Measurements from ENCODE around the gene RBBP8NL. TPM values are rescaled to one million over a fixed set of nuclear protein-coding genes. Genes with fewer than 3 reads are reported as not detected.

Gene RBBP8NL
- polyA plus RNA-seq, 3 donors: not detected

DNA sequence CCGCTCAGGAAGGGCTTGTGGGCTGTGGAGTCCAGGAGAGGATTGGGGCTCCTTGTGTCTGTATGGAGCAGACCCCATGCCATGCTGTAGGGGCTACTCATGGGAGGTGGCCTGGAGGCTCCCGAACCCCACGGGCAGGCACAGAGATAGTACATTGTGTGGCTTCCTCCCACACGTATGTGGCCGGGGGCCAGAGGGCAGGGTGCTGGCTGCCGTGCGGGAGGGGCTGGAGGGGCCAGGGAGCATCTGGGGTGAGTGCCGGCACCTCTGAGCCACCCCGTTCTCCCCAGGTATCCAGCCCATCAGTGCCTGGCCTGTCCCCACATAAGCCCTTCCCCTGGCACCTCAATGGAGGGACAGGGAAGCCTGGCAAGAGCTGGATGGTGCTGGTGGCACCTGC, 7.6 kb downstream of the RBBP8NL start:
- no peak overlapping the region for H3K9ac ChIP-seq (ENCODE audit: insufficient read depth, low read length, poor library complexity, severe bottlenecking)
- intact Hi-C loops (cut with micrococcal nuclease): no loop called here
- Mint-ChIP-seq H3K4me1 (no peaks in the 10 kb centered on the region), H3K27ac (no peak overlapping the region), H3K36me3 (no peaks in the 10 kb centered on the region), H3K4me3 (no peak overlapping the region), H3K9me3 (peaks cover 0 to 4% (median 0%) of the 10 kb centered on the region in 7 donors), H3K27me3 (ENCODE audit: low read depth in 3 of 3) (peaks cover 2 to 11% (median 4%) of the 10 kb centered on the region in 3 donors)
- no peak for DNase-seq
- no peak overlapping the region for H3K27ac ChIP-seq (ENCODE audit: low read depth in 1 of 2, low read length in 2 of 2)
- H3K27me3 ChIP-seq (ENCODE audit: control insufficient read depth in 2 of 2, insufficient read depth in 2 of 2, low read length in 2 of 2): no peaks in the 10 kb centered on the region
- no peaks in the 10 kb centered on the region for H3K36me3 ChIP-seq (replicated peaks in 1 of 2; ENCODE audit: control insufficient read depth in 1 of 2, insufficient read depth in 2 of 2, low read length in 2 of 2)
- TF ChIP-seq, protein P1, sequence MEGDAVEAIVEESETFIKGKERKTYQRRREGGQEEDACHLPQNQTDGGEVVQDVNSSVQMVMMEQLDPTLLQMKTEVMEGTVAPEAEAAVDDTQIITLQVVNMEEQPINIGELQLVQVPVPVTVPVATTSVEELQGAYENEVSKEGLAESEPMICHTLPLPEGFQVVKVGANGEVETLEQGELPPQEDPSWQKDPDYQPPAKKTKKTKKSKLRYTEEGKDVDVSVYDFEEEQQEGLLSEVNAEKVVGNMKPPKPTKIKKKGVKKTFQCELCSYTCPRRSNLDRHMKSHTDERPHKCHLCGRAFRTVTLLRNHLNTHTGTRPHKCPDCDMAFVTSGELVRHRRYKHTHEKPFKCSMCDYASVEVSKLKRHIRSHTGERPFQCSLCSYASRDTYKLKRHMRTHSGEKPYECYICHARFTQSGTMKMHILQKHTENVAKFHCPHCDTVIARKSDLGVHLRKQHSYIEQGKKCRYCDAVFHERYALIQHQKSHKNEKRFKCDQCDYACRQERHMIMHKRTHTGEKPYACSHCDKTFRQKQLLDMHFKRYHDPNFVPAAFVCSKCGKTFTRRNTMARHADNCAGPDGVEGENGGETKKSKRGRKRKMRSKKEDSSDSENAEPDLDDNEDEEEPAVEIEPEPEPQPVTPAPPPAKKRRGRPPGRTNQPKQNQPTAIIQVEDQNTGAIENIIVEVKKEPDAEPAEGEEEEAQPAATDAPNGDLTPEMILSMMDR (IDR thresholded peaks at IDR 0.05): no peak
- H3K79me2 ChIP-seq (ENCODE audit: insufficient read depth, low read length): no peaks in the 10 kb centered on the region
- H2AFZ ChIP-seq (ENCODE audit: insufficient read depth, low read depth, low read length, poor library complexity, severe bottlenecking): no peak overlapping the region
- H3K9me3 ChIP-seq (replicated peaks in 1 of 2; ENCODE audit: control insufficient read depth in 1 of 2, insufficient read depth in 1 of 2, low read length in 2 of 2): peaks cover 0 to 5% of the 10 kb centered on the region in 2 donors
- H3K4me3 ChIP-seq (replicated peaks in 1 of 3; ENCODE audit: low read depth in 2 of 3, low read length in 3 of 3): no peak overlapping the region
- no peaks in the 10 kb centered on the region for H4K20me1 ChIP-seq (ENCODE audit: insufficient read depth, low read length)
- H3K4me2 ChIP-seq (replicated peaks; ENCODE audit: extremely low read depth, low read length, poor library complexity, severe bottlenecking): no peak overlapping the region
- H3K4me1 ChIP-seq (ENCODE audit: control insufficient read depth in 1 of 2, insufficient read depth in 2 of 2, low read length in 2 of 2): no peaks in the 10 kb centered on the region
- 78% methylated on average over 7 of the region's 9 CpGs for WGBS (ENCODE audit: insufficient coverage)

DNA sequence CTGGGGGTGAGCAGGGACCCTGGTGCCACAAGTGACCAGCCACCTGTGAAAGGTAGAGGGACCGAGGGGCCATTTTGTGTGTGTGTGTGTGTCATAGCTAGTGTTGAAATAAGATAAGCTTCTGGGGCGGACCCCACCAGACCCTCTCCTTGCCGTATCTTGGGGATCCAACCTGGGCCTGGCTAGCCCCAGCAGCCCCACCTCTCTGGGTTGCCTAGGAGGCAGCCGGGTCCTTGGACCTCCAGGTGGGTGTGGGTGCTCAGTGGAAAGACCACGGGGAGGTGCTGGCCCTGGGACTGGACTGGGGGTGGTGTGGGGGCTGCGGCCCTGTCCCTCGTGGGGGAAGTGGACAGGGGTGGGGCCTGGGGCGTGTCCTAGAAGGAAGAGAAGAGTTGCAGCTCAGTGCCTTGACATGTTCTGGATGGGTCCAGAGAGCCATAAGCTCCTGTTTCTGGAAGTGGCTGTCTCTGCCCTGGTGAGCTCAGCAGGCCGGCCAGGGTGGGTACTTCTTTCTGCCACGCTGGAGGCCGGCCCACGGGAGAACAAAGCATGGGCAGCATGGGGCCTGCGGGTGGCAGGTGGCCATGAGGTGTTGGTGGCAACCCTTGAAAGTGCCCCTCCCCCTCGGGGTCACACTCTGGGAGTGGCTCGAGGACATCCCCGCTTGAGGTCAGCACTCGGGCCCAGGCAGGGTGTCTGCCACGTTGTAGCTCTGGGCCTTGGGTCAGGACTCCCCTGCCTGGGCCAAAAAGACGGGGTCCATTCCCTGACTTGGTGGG, 8.4 kb downstream of the RBBP8NL start:
- Mint-ChIP-seq H3K27ac (no peak overlapping the region), H3K27me3 (ENCODE audit: low read depth in 3 of 3) (peaks cover 2 to 11% (median 2%) of the 10 kb centered on the region in 3 donors), H3K36me3 (no peaks in the 10 kb centered on the region), H3K4me1 (no peaks in the 10 kb centered on the region), H3K4me3 (no peak overlapping the region), H3K9me3 (peaks cover 0 to 4% (median 0%) of the 10 kb centered on the region in 7 donors)
- no peak overlapping the region for H3K27ac ChIP-seq (ENCODE audit: low read depth in 1 of 2, low read length in 2 of 2)
- no peaks in the 10 kb centered on the region for H3K4me1 ChIP-seq (ENCODE audit: control insufficient read depth in 1 of 2, insufficient read depth in 2 of 2, low read length in 2 of 2)
- H3K4me3 ChIP-seq (replicated peaks in 1 of 3; ENCODE audit: low read depth in 2 of 3, low read length in 3 of 3): no peak overlapping the region
- H2AFZ ChIP-seq (ENCODE audit: insufficient read depth, low read depth, low read length, poor library complexity, severe bottlenecking): no peak overlapping the region
- 88% methylated on average over 17 of the region's 19 CpGs for WGBS (ENCODE audit: insufficient coverage)
- H3K4me2 ChIP-seq (replicated peaks; ENCODE audit: extremely low read depth, low read length, poor library complexity, severe bottlenecking): no peak overlapping the region
- H3K27me3 ChIP-seq (ENCODE audit: control insufficient read depth in 2 of 2, insufficient read depth in 2 of 2, low read length in 2 of 2): no peaks in the 10 kb centered on the region
- TF ChIP-seq, protein P1 (IDR thresholded peaks at IDR 0.05): no peak
- no peaks in the 10 kb centered on the region for H3K79me2 ChIP-seq (ENCODE audit: insufficient read depth, low read length)
- no peaks in the 10 kb centered on the region for H4K20me1 ChIP-seq (ENCODE audit: insufficient read depth, low read length)
- H3K9ac ChIP-seq (ENCODE audit: insufficient read depth, low read length, poor library complexity, severe bottlenecking): no peak overlapping the region
- intact Hi-C loops (cut with micrococcal nuclease): no loop called here
- H3K36me3 ChIP-seq (replicated peaks in 1 of 2; ENCODE audit: control insufficient read depth in 1 of 2, insufficient read depth in 2 of 2, low read length in 2 of 2): no peaks in the 10 kb centered on the region
- peaks cover 0 to 5% of the 10 kb centered on the region in 2 donors for H3K9me3 ChIP-seq (replicated peaks in 1 of 2; ENCODE audit: control insufficient read depth in 1 of 2, insufficient read depth in 1 of 2, low read length in 2 of 2)
- DNase-seq: no peak
